Stimulated activated CD4-positive, alpha-beta T cell treated with anti-CD3 and anti-CD28 coated beads, Interleukin-2, amount 100 ng/mL, for 48 hours (primary cell): Measurements from ENCODE around the gene OR5L1.

Experiments
- DNase-seq, 2 donors: peaks; one replicate each; pipeline ENCODE4 v3.0.0-alpha.2; 2020

The OR5L1 gene

GRCh38 chr11:55811067-55811466 lies at the start of gene OR5L1:
Gene OR5L1, plus strand, starts transcription at chr11:55811367. Its CDS starts 100 bp downstream, at chr11:55811467.
- no peak for DNase-seq

GRCh38 chr11:55773138-55773537 lies 38.0 kb upstream of the OR5L1 start, which contains the start of gene OR5D13:
Gene OR5D13, plus strand, starts transcription at chr11:55773438. Its CDS starts 0 bp downstream, at chr11:55773438.
- no peak for DNase-seq

- DNase-seq: no peak
These were observed 19.6 kb upstream of the OR5L1 start for GRCh38 chr11:55791606-55792005.

- DNase-seq: no peak
These were observed 17.8 kb upstream of the OR5L1 start for GRCh38 chr11:55793321-55793720.

GRCh38 chr11:55795256-55795655 lies 15.9 kb upstream of the OR5L1 start, which contains the start of gene OR5D14:
Gene OR5D14, plus strand, starts transcription at chr11:55795556. Its CDS starts 0 bp downstream, at chr11:55795556.
- DNase-seq: no peak

- DNase-seq: no peak
These were observed 4.9 kb upstream of the OR5L1 start for GRCh38 chr11:55806248-55806647.

- DNase-seq: no peak
These were observed 8.2 kb downstream of the OR5L1 start, which contains the start of gene OR5D18 for GRCh38 chr11:55819330-55819729. Gene OR5D18, plus strand, starts transcription at chr11:55819630. Its CDS starts 0 bp downstream, at chr11:55819630.

- DNase-seq: no peak
These were observed 15.8 kb downstream of the OR5L1 start, which contains the start of gene OR5L2 for GRCh38 chr11:55826919-55827318. Gene OR5L2, plus strand, starts transcription at chr11:55827219. Its CDS starts 0 bp downstream, at chr11:55827219.

- DNase-seq: no peak
These were observed 27.3 kb downstream of the OR5L1 start, which contains the start of gene OR5D16 for GRCh38 chr11:55838452-55838851. Gene OR5D16, plus strand, starts transcription at chr11:55838752. Its CDS starts 0 bp downstream, at chr11:55838752.

- no peak for DNase-seq
These were observed 36.3 kb downstream of the OR5L1 start for GRCh38 chr11:55847453-55847852.

GRCh38 chr11:55849037-55849436 lies 37.9 kb downstream of the OR5L1 start:
- no peak for DNase-seq

GRCh38 chr11:55852141-55852540 lies 41.0 kb downstream of the OR5L1 start:
- no peak for DNase-seq

- no peak for DNase-seq
These were observed 43.5 kb downstream of the OR5L1 start for GRCh38 chr11:55854704-55855103.
